GM19351 (cell line): ENCODE results near the gene ELMOD3.

ENCODE experiments used
- ATAC-seq: cut with Tn5 transposase; IDR thresholded peaks from one replicate; pipeline ENCODE4 v1.9.1; 2021; ENCODE audit warnings: mild to moderate bottlenecking, moderate library complexity; ENCODE audit not compliant: unreplicated experiment

ELMOD3 gene

DNA sequence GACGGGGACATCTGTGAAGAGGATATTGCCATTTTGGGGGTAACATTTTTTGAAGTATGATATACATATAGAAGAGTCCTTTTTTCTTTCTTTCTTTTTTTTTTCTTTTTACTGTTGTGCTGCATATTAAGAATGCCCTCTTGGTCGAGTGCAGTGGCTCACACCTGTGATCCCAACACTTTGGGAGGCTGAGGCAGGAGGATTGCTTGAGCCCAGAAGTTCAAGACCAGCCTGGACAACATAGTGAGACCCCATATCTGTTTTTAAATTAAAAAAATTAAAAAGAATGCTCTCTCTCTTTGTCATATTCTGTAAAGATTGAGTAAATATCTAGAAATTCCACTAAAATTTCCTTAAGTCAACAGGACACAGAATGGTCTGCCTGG, 67.5 kb downstream of the ELMOD3 start:
- no peak for ATAC-seq

DNA sequence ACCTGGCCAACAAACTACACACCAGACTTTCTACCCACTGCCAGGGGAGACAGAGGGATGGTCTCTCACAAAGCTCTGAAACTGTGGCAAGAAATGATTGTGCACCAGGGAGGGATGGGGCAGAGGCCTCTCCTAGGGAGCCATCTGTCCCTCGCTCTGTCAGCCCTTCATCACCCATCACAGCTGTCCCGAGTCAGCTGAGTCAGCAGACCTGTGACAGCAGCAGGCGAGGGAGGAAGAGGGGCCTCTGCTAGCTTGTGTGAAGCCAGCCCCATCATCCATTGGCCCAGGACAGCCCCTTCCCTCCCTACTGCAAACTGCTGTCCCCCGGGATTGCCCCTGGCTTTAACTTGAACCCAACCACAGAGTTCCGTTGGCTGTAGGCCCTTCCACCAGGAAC, 69.0 kb downstream of the ELMOD3 start:
- ATAC-seq: no peak

GRCh38 chr2:85425588-85425987, 71.0 kb downstream of the ELMOD3 start:
- no peak for ATAC-seq

- ATAC-seq: no peak
Observed at GRCh38 chr2:85427300-85427835, 72.8 kb downstream of the ELMOD3 start.

DNA sequence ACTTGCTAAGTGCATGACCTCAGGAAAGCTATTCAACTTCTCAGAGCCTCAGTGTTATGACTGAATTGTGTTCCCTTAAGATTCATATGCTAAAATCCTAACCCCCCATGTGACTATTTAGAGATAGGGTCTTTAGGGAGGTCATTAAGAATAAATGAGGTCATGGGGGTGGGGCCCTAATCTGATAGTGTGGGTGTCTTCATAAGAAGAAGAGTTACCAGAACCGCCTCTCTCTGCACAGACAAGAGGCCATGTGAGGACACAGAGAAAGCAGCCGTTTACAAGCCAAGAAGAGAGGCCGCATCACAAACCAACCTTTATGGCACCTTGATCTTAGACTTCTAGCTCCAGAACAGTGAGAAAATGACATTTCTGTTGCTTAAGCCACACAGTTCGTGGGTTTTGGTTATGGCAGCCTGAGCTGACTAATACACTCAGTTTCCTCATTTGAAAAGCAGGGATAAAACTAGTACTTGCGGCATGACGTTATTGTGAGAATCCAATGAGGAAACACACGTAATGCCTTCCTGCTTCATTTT, 73.8 kb downstream of the ELMOD3 start:
- ATAC-seq: no peak

- ATAC-seq: no peak
Observed at GRCh38 chr2:85429213-85429923, 74.8 kb downstream of the ELMOD3 start.

DNA sequence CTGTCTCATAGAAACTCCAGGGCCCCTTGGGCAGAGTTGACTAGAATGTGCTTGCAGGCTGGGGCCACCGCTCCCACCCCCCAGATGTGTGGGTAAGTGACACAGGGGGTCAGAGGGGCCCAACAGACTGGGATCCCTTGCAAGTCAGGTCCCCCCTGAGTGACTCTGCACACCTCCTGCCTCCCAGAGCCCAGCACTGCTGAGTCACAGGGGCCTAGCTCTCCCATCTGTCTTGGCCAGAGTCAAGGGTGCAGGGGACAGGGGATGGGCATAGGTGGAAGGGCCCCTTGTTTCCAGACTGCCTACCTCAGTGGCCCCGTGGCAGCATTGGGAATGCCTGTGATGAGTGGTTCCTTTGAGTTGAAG, 75.3 kb downstream of the ELMOD3 start:
- ATAC-seq: no peak

DNA sequence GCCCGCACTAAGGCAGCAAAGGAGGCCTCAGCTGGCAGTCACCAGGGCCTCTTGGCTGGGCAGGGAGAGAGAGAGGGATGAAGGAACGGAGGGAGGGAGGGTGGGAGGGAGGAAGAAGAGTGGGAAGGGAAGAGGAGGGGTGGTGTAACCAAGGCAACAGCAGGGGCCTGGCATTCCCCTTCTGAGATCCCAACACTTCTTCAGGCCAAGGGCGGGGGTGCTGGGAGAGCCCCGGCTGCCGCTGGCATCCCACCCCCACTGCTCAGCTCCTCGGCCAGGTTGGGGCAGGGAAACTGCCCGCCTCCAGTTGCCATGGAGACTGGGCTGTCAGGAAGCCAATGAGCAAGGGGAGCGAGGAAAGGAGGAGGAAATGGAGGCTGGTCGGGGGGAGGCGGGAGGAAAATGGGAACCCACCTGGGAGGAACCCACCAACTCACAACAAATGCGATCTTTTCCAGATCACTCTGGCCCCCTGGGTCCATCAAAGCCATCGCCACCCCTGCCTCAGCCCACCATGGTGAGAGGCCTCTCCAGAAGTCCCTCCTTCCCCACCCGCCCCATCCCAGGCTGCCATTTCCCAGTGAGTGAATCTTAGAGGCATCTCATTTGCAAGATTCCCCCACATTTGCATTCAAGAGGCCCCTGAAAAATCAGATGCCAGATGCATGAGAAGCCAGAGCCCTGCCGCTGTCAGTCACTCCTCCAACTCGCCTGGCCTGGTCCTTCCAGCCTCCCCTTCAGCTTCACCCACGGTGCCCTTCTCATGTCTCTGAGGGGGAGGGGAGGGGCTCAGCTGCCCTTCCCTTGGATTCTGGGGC, 76.4 kb downstream of the ELMOD3 start:
- ATAC-seq: no peak

DNA sequence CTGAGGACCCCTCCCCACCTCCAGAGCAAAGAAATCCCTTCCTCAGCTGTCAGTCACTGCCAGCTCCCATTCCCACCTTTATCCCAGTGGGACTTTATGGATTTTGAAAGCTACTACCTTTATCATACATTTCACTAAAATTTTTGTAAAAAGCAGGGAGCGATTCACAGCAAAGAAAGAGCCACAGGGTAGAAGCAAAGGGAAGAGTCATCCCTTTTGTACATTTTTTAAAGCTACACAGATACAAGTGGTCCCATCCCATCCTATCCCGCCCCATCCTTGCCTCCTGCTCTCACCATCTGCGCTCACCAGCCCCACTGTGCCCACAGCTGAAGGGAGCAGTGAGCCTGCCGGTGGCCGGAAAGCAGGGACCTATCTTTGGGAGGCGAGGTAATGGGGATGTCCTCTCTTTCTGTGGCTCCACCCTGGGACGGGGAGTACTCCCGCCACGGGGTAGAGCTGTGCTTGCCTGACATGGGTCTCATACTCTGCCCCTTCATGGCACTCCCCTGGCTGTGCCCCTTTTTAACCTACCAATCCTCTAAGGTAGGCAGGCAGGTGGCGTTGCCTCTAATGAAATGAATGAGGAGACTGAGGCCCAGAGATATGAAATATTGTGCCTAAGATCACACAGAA, 77.1 kb downstream of the ELMOD3 start:
- no peak for ATAC-seq

DNA sequence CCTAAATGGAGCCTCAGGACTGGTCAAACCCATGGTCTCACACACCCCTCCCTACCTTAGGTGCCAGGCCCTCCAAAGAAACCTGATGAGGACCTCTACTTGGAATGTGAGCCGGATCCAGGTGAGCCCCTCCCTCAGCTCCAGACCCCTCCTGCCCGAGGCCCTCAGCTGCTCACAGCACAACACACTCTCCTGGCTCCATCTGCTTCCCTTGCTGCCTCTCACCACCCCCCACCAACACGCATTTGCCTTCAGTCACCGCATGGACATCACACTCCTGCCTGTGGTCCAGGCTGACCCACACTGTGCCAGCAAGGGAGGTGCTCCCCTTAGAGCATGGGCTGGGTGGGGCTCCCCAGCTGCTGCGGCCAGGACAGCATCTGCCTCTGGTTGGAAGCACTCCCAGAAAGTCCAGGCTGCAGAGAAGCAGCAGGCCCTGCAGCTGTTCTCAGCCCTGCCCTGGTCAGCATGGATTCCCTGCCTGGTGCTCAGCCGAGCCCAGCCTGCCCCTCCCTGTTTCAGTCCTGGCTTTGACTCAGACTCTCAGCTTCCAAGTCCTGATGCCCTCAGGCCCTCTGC, 79.0 kb downstream of the ELMOD3 start:
- ATAC-seq: no peak

DNA sequence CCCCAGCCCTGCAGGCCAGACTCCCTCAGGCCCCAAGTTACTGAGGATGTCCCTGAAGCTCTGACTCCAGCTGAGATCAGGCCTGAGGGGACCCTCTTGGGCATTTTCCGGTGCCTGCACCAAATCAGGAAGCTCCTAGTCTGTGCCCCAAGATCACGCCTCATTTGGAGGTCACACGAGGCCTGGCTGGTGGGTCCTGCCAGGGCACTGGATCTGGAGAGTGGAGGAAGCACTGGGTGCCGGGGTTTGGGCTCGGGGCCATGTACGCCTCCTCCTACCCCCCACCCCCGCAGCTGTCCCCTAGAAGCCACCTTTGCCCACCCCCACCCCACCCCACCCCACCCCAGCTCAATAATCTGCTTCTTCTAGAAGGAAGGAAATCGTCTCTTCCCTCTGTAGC, 80.1 kb downstream of the ELMOD3 start:
- ATAC-seq: no peak

DNA sequence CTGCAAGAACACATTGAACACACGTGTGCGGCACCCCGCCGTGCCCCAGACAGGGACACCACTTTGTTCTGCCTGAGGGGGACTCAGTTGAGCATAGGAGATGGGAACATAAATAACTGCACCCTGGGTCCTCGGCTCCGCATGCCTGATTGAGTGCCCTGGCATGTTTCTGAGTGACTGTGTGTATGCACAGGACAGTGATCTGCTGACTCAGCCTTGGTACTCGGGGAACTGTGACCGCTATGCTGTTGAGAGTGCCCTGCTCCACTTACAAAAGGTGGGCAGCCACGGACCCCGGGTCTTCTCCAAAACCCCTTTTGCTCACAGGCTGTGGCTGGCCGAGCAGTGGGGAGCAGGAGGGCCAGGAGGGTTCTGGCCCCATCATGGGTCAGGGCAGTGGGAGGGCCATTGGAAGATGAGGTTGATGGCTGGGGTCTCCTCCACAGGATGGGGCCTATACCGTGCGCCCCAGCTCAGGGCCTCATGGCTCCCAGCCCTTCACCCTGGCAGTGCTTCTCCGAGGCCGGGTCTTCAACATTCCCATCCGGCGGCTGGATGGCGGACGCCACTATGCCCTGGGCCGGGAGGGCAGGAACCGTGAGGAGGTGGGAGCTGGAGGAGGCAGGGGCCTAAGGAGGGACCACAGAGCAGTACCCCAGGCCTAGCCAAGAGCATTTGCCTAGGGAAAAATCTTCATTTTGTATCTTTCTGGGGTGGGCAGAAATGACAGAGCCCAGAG, 80.8 kb downstream of the ELMOD3 start:
- no peak for ATAC-seq

- ATAC-seq: no peak
Observed at GRCh38 chr2:85435981-85436835, 81.6 kb downstream of the ELMOD3 start.

DNA sequence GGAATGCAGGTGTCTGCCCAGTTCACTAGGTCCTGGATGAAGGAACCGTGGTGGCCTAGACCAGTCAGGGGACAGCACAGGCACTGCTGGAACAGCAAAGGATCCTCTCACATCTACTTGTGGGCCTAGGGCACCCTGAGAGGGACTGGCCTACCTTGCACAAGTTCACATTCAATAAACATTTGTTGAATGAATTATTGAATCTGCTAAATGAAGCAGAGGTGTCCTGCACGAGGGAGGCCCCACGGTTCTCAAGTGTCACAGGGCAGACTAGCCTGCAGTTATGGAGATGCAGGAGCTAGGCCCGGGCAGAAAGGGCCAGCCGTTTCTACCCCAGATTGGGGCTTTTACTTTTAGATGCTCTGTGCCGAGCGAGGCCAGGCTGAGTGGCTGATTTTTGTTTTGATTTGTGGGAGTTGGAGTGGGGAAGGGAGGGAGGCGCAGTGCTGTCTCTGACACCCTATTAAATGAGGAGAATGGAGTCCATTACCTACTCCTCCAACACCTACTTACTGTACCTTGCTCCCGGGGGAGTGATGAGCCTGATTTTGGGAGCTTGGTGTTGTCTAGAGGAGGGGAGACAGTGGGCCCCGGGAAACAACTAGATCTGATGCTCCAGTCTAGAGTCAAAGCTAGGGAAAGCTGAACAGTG, 82.4 kb downstream of the ELMOD3 start:
- ATAC-seq: no peak

DNA sequence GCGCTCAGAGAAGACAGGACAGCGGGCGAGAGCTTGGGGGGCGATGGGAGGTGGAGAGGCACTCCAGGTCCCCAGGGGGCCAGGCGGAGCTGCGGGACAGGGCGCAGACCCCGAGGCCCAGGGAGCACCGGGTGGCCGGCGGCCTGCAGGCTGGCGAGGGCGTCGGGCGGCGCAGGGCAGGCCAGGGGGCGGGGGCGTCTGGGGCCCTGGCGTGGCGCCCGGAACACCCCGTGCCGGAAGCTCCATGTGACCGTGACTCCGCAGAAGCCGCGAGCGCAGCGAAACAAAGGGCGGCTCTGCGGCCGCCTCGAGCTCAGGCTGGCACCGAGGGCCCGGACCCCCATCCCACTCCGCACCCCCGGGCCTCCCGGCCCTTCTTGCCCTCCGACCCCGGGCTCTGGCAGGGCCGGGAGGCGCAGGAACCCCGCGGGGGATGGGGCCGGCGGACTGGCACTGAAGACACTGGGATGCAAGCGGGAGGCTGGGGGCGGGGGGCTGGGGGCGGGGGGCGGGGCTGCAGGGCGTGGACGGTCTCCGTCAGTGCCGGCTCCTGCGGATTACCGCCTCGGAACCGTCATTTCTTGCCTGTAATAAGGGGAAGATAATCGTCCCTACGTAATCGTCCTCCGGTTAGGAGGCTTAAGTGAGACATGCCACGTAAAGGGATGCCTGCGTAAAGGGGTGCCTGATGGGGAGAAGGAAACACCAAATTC, 83.1 kb downstream of the ELMOD3 start:
- ATAC-seq: peak; percentile 78

DNA sequence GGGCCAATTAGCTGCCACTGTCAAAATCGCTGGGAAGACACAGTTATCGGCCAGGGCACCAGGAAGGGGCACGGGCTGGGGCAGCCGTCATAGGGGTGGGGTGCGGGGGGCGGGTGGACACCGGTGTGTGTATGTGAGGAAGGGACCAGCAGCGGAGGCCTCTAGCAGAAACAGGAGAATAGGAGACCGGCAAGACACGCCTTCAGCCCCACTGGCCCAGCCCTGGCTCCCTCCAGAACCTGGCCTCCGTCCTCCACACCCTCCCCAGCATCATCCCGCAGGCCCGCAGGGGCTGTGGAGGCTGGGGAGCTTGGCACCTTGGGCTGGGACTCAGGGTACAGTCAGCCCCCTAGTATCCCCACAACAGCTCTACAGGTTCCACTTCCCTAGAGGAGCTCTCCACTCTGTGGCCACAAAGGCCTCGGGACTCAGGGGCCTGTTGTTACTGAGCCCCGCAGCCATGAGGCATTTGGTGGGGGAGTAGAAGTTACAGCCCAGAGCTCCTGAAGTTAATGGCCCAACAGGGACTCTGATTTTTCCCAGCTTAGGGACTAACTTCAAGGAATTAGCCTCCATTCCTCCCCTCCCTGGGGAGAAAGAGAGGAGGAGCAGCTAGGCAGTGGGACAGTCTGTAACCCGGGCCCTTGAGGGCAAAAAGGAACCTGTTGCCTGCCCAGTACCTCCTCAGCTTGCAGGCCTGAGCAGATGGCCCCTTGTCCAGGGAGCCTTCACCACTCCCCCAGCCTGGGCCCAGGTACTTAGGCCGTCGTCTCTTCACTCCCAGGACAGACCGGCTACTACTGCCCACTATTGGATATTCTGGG, 83.8 kb downstream of the ELMOD3 start:
- no peak for ATAC-seq

DNA sequence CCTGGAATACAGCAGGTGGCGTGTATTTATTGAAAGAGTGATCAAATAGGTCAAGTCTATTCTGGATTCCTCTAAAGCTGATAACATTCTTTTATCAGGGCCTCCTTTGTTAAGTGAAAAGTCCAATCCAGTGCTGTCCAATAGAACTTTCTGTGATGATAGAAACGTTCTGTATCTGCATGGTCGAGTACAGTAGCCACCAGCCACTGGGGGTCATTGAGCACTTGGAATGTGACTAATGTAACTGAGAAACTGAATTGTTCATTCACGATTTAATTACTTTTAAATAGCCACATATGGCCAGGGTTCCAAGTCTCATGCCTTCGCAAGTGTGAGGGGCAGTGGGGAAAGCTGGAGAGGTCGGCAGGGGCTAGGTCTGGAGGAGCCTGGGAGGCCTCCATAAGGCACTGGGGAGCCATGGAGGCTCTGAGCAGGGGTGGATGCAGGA, 84.5 kb downstream of the ELMOD3 start:
- ATAC-seq: no peak
